Measurements from ENCODE around the gene NAT9. TPM values are rescaled to one million over a fixed set of nuclear protein-coding genes. Genes with fewer than 3 reads are reported as not detected.
A peak's percentile ranks its signal among the peaks of the same experiment; 100 is the strongest.

Gene NAT9
- total RNA-seq, 2 donors from 2014 or later = 58.3 to 77.3 TPM

- no peaks in the 10 kb centered on the region for H3K27me3 Mint-ChIP-seq (ENCODE audit: insufficient read depth)
These were observed 9.8 kb upstream of the NAT9 start for GRCh38 chr17:74785981-74786360.

DNA sequence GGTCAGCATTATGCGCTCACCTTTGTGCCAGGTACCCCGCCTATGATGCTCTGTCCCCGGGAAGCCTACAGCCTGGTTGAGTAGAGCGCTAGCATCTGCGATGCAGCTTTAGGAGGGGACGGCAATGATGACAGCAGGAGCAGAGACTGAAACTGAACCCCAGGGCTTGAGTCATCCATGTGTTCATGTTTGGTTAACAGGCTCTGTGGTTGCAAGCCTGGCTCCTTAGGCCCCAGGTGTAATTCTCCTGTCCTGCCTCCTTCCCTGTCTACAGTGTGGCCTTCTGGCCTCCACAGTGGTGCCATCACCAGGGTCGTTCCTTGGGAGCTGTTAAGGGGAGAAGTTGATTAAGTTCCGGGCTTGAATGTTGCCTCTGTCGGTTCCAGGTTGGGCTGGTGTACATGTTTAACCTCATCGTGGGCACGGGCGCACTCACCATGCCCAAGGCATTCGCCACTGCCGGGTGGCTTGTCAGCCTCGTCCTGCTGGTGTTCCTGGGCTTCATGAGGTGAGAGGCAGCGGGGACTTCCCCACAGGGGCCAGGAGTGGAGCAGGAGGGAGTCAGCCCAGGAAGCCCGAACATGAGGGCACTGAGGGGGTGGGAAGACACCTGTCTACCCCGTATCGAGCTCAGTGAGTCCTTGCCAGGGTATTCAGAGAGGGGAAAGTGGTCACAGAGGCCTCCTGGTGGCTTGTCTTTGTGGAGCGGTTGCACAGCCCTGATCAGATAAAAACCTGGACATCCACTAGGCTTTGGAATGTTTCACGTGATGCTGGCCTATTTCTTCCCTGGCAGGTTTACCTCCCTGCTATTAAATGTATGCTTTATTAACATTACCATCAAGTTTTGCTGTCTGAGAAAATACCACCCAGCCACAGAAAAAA, 9.2 kb upstream of the NAT9 start:
- H3K4me1 Mint-ChIP-seq = peaks cover 6% of the 10 kb centered on the region
- H3K27ac ChIP-seq (ENCODE audit: low read depth, low read length) = no peak overlapping the region
- H3K27ac Mint-ChIP-seq = no peak overlapping the region
- WGBS, 2 experiments (ENCODE audit: insufficient coverage in 1 of 2, insufficient read length in 1 of 2) = 91 to 93% methylated on average over 15 to 21 of the region's 21 CpGs
- no peaks in the 10 kb centered on the region for H3K27me3 ChIP-seq (ENCODE audit: control insufficient read depth, insufficient read depth, low read length, poor library complexity, severe bottlenecking)
- TF ChIP-seq, protein P1, sequence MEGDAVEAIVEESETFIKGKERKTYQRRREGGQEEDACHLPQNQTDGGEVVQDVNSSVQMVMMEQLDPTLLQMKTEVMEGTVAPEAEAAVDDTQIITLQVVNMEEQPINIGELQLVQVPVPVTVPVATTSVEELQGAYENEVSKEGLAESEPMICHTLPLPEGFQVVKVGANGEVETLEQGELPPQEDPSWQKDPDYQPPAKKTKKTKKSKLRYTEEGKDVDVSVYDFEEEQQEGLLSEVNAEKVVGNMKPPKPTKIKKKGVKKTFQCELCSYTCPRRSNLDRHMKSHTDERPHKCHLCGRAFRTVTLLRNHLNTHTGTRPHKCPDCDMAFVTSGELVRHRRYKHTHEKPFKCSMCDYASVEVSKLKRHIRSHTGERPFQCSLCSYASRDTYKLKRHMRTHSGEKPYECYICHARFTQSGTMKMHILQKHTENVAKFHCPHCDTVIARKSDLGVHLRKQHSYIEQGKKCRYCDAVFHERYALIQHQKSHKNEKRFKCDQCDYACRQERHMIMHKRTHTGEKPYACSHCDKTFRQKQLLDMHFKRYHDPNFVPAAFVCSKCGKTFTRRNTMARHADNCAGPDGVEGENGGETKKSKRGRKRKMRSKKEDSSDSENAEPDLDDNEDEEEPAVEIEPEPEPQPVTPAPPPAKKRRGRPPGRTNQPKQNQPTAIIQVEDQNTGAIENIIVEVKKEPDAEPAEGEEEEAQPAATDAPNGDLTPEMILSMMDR (conservative IDR thresholded peaks at IDR 0.05) = peak; percentile 42
- no peak overlapping the region for H3K9ac ChIP-seq (ENCODE audit: extremely low read depth, low read length, poor library complexity, severe bottlenecking)
- DNase-seq = no peak
- H3K36me3 Mint-ChIP-seq (ENCODE audit: low read depth) = peaks cover 50% of the 10 kb centered on the region
- H3K9me3 Mint-ChIP-seq = no peaks in the 10 kb centered on the region
- no peaks in the 10 kb centered on the region for H3K9me3 ChIP-seq (ENCODE audit: control insufficient read depth, low read length)
- peaks cover 52% of the 10 kb centered on the region for H3K36me3 ChIP-seq (ENCODE audit: control insufficient read depth, insufficient read depth, low read length)
- no peak overlapping the region for H3K4me3 ChIP-seq (ENCODE audit: low read length)
- no peaks in the 10 kb centered on the region for H3K4me1 ChIP-seq (ENCODE audit: control insufficient read depth, insufficient read depth, low read length)
- no peaks in the 10 kb centered on the region for H3K27me3 Mint-ChIP-seq (ENCODE audit: insufficient read depth)
- H3K4me3 Mint-ChIP-seq = no peak overlapping the region

More at GRCh38 chr17:74785981-74786360, 9.8 kb upstream of the NAT9 start:
- TF ChIP-seq, protein P1 (conservative IDR thresholded peaks at IDR 0.05) = no peak
- no peak overlapping the region for H3K4me3 Mint-ChIP-seq
- H3K9ac ChIP-seq (ENCODE audit: extremely low read depth, low read length, poor library complexity, severe bottlenecking) = no peak overlapping the region
- no peaks in the 10 kb centered on the region for H3K9me3 ChIP-seq (ENCODE audit: control insufficient read depth, low read length)
- no peak for DNase-seq
- 91 to 100% methylated on average over 7 to 9 of the region's 9 CpGs for WGBS, 2 experiments (ENCODE audit: insufficient coverage in 1 of 2, insufficient read length in 1 of 2)
- H3K36me3 ChIP-seq (ENCODE audit: control insufficient read depth, insufficient read depth, low read length) = peaks cover 50% of the 10 kb centered on the region
- no peaks in the 10 kb centered on the region for H3K27me3 ChIP-seq (ENCODE audit: control insufficient read depth, insufficient read depth, low read length, poor library complexity, severe bottlenecking)
- no peaks in the 10 kb centered on the region for H3K4me1 ChIP-seq (ENCODE audit: control insufficient read depth, insufficient read depth, low read length)
- H3K9me3 Mint-ChIP-seq = no peaks in the 10 kb centered on the region
- no peak overlapping the region for H3K27ac ChIP-seq (ENCODE audit: low read depth, low read length)
- no peak overlapping the region for H3K27ac Mint-ChIP-seq
- peaks cover 6% of the 10 kb centered on the region for H3K4me1 Mint-ChIP-seq
- no peak overlapping the region for H3K4me3 ChIP-seq (ENCODE audit: low read length)
- H3K36me3 Mint-ChIP-seq (ENCODE audit: low read depth) = peaks cover 53% of the 10 kb centered on the region

DNA sequence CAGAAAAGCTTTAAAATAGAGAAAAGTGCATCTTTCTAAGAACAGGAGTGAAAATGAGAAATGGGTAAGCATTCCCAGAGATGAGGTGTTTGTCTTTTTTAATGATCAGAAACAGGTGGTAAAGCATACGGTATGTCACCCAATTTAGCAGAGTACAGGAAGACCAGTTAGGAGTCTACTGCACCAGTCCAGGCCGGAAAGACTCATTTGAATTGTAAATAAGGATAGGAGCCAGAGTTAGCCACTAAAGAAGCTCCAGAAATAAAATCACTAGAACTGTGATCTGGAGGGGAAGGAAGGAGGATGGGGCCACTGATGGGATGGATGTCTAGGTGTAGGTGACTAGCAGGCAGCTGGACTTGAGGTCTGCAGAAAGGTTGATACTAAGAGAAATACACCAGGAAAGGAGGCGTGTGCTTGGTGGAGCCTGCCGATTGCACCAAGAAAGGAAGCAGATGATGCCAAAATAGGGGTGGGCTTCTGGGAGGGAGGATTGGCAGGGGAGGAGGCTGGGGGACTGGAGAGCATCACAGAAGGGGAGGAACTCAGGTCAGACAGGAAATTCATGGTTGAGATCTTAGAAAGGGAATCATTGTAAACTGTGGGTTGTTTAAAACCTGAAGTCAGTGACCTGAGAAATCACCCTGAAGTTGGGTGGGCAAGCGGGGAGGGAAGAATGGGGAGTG, 8.1 kb upstream of the NAT9 start:
- Histone ChIP-seq H3K4me3 (ENCODE audit: low read length) (no peak overlapping the region), H3K36me3 (ENCODE audit: control insufficient read depth, insufficient read depth, low read length) (peaks cover 53% of the 10 kb centered on the region), H3K27me3 (ENCODE audit: control insufficient read depth, insufficient read depth, low read length, poor library complexity, severe bottlenecking) (no peaks in the 10 kb centered on the region), H3K27ac (ENCODE audit: low read depth, low read length) (no peak overlapping the region), H3K9me3 (ENCODE audit: control insufficient read depth, low read length) (no peaks in the 10 kb centered on the region), H3K4me1 (ENCODE audit: control insufficient read depth, insufficient read depth, low read length) (no peaks in the 10 kb centered on the region), H3K9ac (ENCODE audit: extremely low read depth, low read length, poor library complexity, severe bottlenecking) (no peak overlapping the region)
- no peak for DNase-seq
- Mint-ChIP-seq H3K9me3 (no peaks in the 10 kb centered on the region), H3K4me3 (no peak overlapping the region), H3K4me1 (peaks cover 6% of the 10 kb centered on the region), H3K36me3 (ENCODE audit: low read depth) (peaks cover 47% of the 10 kb centered on the region), H3K27me3 (ENCODE audit: insufficient read depth) (no peaks in the 10 kb centered on the region), H3K27ac (no peak overlapping the region)
- 92 to 93% methylated on average over 4 to 5 of the region's 5 CpGs for WGBS, 2 experiments (ENCODE audit: insufficient coverage in 1 of 2, insufficient read length in 1 of 2)
- TF ChIP-seq, protein P1 (conservative IDR thresholded peaks at IDR 0.05) = no peak
